Thoracic aorta (tissue), 2 donors: Measurements from ENCODE around the gene USP33. TPM values are rescaled to one million over a fixed set of nuclear protein-coding genes. Genes with fewer than 3 reads are reported as not detected.

Source experiments
- ATAC-seq: fragments of 150-250 bp; one replicate; pipeline ENCODE4 v1.8.0; 2017; ENCODE audit warnings: low read depth; ENCODE audit not compliant: insufficient number of reproducible peaks, low FRiP score
- DNase-seq: peaks from one replicate; pipeline ENCODE4 v3.0.0-alpha.2; 2020; ENCODE audit warnings: low spot score
- H3K27ac ChIP-seq, 2 donors: fragments of 200-600 bp; sonication (generic); 1 replicate in 1 of 2; 2 replicates in 1 of 2; pipeline ENCODE4 v1.5.1; 2016; ENCODE audit warnings: mild to moderate bottlenecking in 2 of 2, moderate library complexity in 2 of 2
- H3K27me3 ChIP-seq: fragments of 200-600 bp; sonication (generic); replicated peaks from 2 replicates; pipeline ENCODE4 v1.6.0; 2016; ENCODE audit warnings: mild to moderate bottlenecking; ENCODE audit not compliant: insufficient read depth
- H3K36me3 ChIP-seq: fragments of 200-600 bp; sonication (generic); one replicate; pipeline ENCODE4 v1.5.1; 2016
- H3K4me1 ChIP-seq, 2 donors: fragments of 200-600 bp; sonication (generic); 1 replicate in 1 of 2; 2 replicates in 1 of 2; pipeline versions ENCODE4 v1.5.1 to v1.6.0; 2016; ENCODE audit warnings: low read depth in 2 of 2, mild to moderate bottlenecking in 1 of 2; ENCODE audit not compliant: control insufficient read depth in 1 of 2
- H3K4me3 ChIP-seq: fragments of 200-600 bp; sonication (generic); 2 replicates; pipeline ENCODE4 v1.5.1; 2016; ENCODE audit warnings: mild to moderate bottlenecking
- H3K9me3 ChIP-seq: fragments of 200-600 bp; sonication (generic); 2 replicates; pipeline ENCODE4 v1.5.1; 2016
- CTCF ChIP-seq: fragments of 200-600 bp; sonication (generic); IDR thresholded peaks from one replicate; pipeline ENCODE4 v1.5.1; 2019; ENCODE audit warnings: antibody characterized with exemption
- total RNA-seq, 2 donors: library from RNA; depleted of rRNA; stranded (reverse); fragments of >200 nt; gene quantifications; one replicate each; pipeline versions ENCODE4 v1.1.0 to v1.2.3, GENCODE V29; 2016

Gene USP33
- total RNA-seq, 2 donors from 2014 or later, result 91.3 to 122 TPM

- no peak for DNase-seq
- TF ChIP-seq CTCF, result no peak
- no peak overlapping the region for H3K4me3 ChIP-seq
- H3K27me3 ChIP-seq, result no peaks in the 10 kb centered on the region
- H3K9me3 ChIP-seq, result no peaks in the 10 kb centered on the region
- no peaks in the 10 kb centered on the region for H3K36me3 ChIP-seq
- peaks cover 8 to 12% of the 10 kb centered on the region in 2 donors for H3K4me1 ChIP-seq
- H3K27ac ChIP-seq, result no peak overlapping the region
- ATAC-seq, result no peak
Measured at GRCh38 chr1:77776007-77776700, 16.5 kb upstream of the USP33 start.

GRCh38 chr1:77768006-77768405 is 8.4 kb upstream of the USP33 start:
- no peak for TF ChIP-seq CTCF
- Histone ChIP-seq H3K9me3 (no peaks in the 10 kb centered on the region), H3K27ac (no peak overlapping the region), H3K36me3 (no peaks in the 10 kb centered on the region), H3K4me3 (no peak overlapping the region), H3K27me3 (no peaks in the 10 kb centered on the region), H3K4me1 (no peaks in the 10 kb centered on the region)
- DNase-seq (no peak), ATAC-seq (no peak)

GRCh38 chr1:77762072-77762476 is 2.4 kb upstream of the USP33 start:
- peaks cover 12 to 16% of the 10 kb centered on the region in 2 donors for H3K4me1 ChIP-seq
- no peak for DNase-seq
- H3K36me3 ChIP-seq, result no peaks in the 10 kb centered on the region
- H3K4me3 ChIP-seq, result no peak overlapping the region
- no peak for TF ChIP-seq CTCF
- H3K27me3 ChIP-seq, result no peaks in the 10 kb centered on the region
- no peak for ATAC-seq
- H3K27ac ChIP-seq, result no peak overlapping the region
- H3K9me3 ChIP-seq, result no peaks in the 10 kb centered on the region

- Histone ChIP-seq H3K4me1 (peaks cover 34 to 37% of the 10 kb centered on the region in 2 donors), H3K27ac (peak overlapping the region in 1 of 2 donors; percentile 65), H3K36me3 (no peaks in the 10 kb centered on the region), H3K4me3 (peak overlapping the region; percentile 94), H3K9me3 (no peaks in the 10 kb centered on the region), H3K27me3 (no peaks in the 10 kb centered on the region)
- TF ChIP-seq CTCF, result no peak
- no peak for ATAC-seq
- DNase-seq, result no peak
Measured at GRCh38 chr1:77757603-77758002, 2.0 kb downstream of the USP33 start.

GRCh38 chr1:77757066-77757584 is 2.5 kb downstream of the USP33 start:
- no peak for TF ChIP-seq CTCF
- ATAC-seq (no peak), DNase-seq (no peak)
- H3K36me3 ChIP-seq, result no peaks in the 10 kb centered on the region
- peaks cover 34 to 37% of the 10 kb centered on the region in 2 donors for H3K4me1 ChIP-seq
- H3K27me3 ChIP-seq, result no peaks in the 10 kb centered on the region
- H3K4me3 ChIP-seq, result peak overlapping the region; percentile 94
- peak overlapping the region in 1 of 2 donors; percentile 65 for H3K27ac ChIP-seq
- H3K9me3 ChIP-seq, result no peaks in the 10 kb centered on the region
